HG02678 (cell line): ENCODE data around the gene LAMB4.

Source experiments
- ATAC-seq: cut with Tn5 transposase; IDR thresholded peaks from one replicate; pipeline ENCODE4 v1.9.1; 2021; ENCODE audit warnings: mild to moderate bottlenecking, moderate library complexity; ENCODE audit not compliant: unreplicated experiment

Gene LAMB4

DNA sequence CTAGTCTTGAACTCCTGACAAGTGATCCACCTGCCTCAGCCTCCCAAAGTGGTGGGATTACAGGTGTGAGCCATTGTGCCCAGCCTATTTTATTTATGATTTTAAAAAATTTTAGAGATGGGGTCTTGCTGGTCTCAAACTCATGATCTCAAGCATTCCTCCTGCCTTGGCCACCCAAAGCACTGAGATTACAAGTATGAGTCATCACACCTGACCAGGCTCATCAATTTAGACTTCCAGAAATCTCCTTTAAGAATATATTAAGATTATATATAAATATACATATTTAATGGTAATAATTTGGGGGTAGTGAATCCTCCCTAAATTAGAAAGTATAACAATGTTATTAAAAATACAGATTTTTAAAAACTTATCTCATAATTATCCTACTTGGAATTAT, 156.3 kb downstream of the LAMB4 start:
- ATAC-seq: no peak
